HL-60 (cell line): ENCODE data around the gene PCSK5.

Experiments
- DNase-seq, 2 experiments: peaks; one replicate each; pipeline ENCODE4 v3.0.0-alpha.2; 2010 to 2020; ENCODE audit warnings: low read depth in 1 of 2, low spot score in 1 of 2
- H3K27ac ChIP-seq: fragments of 250-450 bp; sonication (Bioruptor Pico); replicated peaks from 2 replicates; pipeline ENCODE4 v1.5.1; 2020; ENCODE audit warnings: mild to moderate bottlenecking, moderate library complexity
- H3K27me3 ChIP-seq: fragments of 250-450 bp; sonication (Bioruptor Pico); 2 replicates; pipeline ENCODE4 v1.5.1; 2021; ENCODE audit warnings: mild to moderate bottlenecking, moderate library complexity; ENCODE audit not compliant: insufficient read depth, poor library complexity, severe bottlenecking
- H3K4me3 ChIP-seq: replicated peaks from 2 replicates; pipeline ENCODE4 v1.5.1; 2011; ENCODE audit warnings: mild to moderate bottlenecking, control low read depth, low read length; ENCODE audit not compliant: insufficient read depth
- GABPA ChIP-seq: IDR thresholded peaks from 2 replicates; pipeline ENCODE4 v1.6.1; 2012; ENCODE audit warnings: low read depth
- POLR2AphosphoS5 ChIP-seq: IDR thresholded peaks from 2 replicates; pipeline ENCODE4 v1.6.1; 2012; ENCODE audit warnings: low read depth
- SPI1 ChIP-seq: IDR thresholded peaks from 2 replicates; pipeline ENCODE4 v1.6.1; 2012; ENCODE audit warnings: low read depth, mild to moderate bottlenecking, borderline replicate concordance
- TF ChIP-seq, protein P1 (sequence below): IDR thresholded peaks from 2 replicates; pipeline ENCODE4 v1.6.1; 2012; ENCODE audit warnings: low read depth; ENCODE audit not compliant: insufficient replicate concordance
- TF ChIP-seq, protein P2 (sequence below): IDR thresholded peaks from one replicate; pipeline ENCODE4 v1.5.1; 2011; ENCODE audit warnings: low read length, control low read depth, inconsistent platforms; ENCODE audit not compliant: insufficient read depth

PCSK5 gene

DNA sequence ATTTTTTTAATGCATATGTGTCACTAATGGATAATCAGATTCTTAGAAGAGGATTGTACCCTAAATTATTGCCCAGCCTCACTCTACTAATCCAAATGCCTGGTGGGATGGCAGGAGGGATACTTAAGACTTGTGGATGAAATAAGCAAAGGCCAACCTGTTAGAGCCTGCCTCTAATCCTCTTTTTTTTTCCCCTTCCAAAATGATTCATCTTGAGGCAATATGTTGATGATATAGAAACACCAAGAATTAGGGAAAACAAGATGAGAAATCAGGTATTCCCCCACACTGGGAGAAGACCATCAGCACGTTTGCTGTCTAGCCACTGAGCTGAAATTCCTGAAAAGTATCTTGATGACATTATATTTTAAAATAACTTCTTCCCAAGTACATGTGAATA, 451.7 kb downstream of the PCSK5 start:
- TF ChIP-seq GABPA (no peak), SPI1 (no peak)
- TF ChIP-seq, protein P1, sequence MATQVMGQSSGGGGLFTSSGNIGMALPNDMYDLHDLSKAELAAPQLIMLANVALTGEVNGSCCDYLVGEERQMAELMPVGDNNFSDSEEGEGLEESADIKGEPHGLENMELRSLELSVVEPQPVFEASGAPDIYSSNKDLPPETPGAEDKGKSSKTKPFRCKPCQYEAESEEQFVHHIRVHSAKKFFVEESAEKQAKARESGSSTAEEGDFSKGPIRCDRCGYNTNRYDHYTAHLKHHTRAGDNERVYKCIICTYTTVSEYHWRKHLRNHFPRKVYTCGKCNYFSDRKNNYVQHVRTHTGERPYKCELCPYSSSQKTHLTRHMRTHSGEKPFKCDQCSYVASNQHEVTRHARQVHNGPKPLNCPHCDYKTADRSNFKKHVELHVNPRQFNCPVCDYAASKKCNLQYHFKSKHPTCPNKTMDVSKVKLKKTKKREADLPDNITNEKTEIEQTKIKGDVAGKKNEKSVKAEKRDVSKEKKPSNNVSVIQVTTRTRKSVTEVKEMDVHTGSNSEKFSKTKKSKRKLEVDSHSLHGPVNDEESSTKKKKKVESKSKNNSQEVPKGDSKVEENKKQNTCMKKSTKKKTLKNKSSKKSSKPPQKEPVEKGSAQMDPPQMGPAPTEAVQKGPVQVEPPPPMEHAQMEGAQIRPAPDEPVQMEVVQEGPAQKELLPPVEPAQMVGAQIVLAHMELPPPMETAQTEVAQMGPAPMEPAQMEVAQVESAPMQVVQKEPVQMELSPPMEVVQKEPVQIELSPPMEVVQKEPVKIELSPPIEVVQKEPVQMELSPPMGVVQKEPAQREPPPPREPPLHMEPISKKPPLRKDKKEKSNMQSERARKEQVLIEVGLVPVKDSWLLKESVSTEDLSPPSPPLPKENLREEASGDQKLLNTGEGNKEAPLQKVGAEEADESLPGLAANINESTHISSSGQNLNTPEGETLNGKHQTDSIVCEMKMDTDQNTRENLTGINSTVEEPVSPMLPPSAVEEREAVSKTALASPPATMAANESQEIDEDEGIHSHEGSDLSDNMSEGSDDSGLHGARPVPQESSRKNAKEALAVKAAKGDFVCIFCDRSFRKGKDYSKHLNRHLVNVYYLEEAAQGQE, result no peak
- TF ChIP-seq, protein P2, sequence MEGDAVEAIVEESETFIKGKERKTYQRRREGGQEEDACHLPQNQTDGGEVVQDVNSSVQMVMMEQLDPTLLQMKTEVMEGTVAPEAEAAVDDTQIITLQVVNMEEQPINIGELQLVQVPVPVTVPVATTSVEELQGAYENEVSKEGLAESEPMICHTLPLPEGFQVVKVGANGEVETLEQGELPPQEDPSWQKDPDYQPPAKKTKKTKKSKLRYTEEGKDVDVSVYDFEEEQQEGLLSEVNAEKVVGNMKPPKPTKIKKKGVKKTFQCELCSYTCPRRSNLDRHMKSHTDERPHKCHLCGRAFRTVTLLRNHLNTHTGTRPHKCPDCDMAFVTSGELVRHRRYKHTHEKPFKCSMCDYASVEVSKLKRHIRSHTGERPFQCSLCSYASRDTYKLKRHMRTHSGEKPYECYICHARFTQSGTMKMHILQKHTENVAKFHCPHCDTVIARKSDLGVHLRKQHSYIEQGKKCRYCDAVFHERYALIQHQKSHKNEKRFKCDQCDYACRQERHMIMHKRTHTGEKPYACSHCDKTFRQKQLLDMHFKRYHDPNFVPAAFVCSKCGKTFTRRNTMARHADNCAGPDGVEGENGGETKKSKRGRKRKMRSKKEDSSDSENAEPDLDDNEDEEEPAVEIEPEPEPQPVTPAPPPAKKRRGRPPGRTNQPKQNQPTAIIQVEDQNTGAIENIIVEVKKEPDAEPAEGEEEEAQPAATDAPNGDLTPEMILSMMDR, result no peak

DNA sequence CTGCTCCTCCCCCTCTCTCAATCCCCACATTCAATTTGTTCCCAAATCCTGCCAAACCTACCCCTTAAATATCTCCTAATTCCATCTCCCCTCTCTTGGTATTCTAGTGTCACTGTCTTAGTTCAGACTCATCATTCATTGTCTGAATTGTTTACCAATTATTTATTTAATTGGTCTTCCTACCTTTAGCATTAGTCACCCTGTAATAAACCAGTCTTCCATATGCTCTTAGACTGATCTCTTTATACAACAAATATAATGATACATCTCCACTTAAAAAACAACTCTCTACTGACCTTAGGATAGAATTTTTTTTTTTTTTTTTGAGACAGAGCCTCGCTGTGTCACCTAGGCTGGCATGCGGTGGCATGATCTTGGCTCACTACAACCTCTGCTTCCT, 452.4 kb downstream of the PCSK5 start:
- H3K4me3 ChIP-seq, result no peak overlapping the region
- H3K27me3 ChIP-seq, result no peaks in the 10 kb centered on the region
- DNase-seq, result no peak
- TF ChIP-seq, protein P2, result no peak
- TF ChIP-seq SPI1 (no peak), POLR2AphosphoS5 (no peak), GABPA (no peak)
- TF ChIP-seq, protein P1, result no peak
- no peak overlapping the region for H3K27ac ChIP-seq

More for the DNA sequence above, 451.7 kb downstream of the PCSK5 start:
- no peak overlapping the region for H3K27ac ChIP-seq
- DNase-seq, result no peak
- no peak overlapping the region for H3K4me3 ChIP-seq
- no peaks in the 10 kb centered on the region for H3K27me3 ChIP-seq

DNA sequence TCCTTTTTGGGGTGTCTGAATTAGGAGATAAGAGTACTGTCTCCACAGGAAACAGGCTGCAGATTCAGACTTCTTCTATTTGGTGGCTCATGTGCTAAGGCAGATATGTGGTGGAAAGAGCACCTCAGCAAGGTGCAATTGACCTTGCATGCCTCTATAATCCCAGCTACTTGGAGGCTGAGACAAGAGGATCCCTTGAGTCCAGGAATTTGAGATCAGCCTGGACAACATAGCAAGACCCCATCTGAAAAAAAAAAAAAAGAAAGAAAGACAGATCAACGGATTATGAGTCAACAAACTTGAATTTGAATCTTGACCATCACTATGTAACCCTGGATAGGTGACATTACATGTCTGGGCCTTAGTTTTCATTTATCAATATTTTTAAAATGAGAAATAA, 459.4 kb downstream of the PCSK5 start:
- Histone ChIP-seq H3K27ac (no peak overlapping the region), H3K4me3 (no peak overlapping the region), H3K27me3 (no peaks in the 10 kb centered on the region)
- TF ChIP-seq SPI1, result no peak
- no peak for TF ChIP-seq POLR2AphosphoS5
- no peak for TF ChIP-seq GABPA
- TF ChIP-seq, protein P2, result no peak
- TF ChIP-seq, protein P1, result no peak
- no peak for DNase-seq
